Thyroid gland (tissue), 4 donors: Measurements from ENCODE around the gene TSHZ2.

ENCODE experiments used
- POLR2A ChIP-seq, 2 donors: fragments of 450-650 bp; IDR thresholded peaks; one replicate each; pipeline ENCODE4 v1.6.1; 2017; ENCODE audit warnings: antibody characterized with exemption in 2 of 2, mild to moderate bottlenecking in 2 of 2, moderate library complexity in 1 of 2
- TF ChIP-seq, protein P1 (sequence below), 6 experiments: fragments of 200-600 bp in 3 of 6; fragments of 450-650 bp in 3 of 6; sonication (generic) in 3 of 6; IDR thresholded peaks; one replicate each; pipeline ENCODE4 v1.5.1; 2016 to 2019; ENCODE audit warnings: antibody characterized with exemption in 6 of 6, mild to moderate bottlenecking in 2 of 6, inconsistent platforms in 1 of 6, moderate library complexity in 1 of 6

GRCh38 chr20:52978851-52979250 lies 6.7 kb downstream of the TSHZ2 start:
- TF ChIP-seq, protein P1, sequence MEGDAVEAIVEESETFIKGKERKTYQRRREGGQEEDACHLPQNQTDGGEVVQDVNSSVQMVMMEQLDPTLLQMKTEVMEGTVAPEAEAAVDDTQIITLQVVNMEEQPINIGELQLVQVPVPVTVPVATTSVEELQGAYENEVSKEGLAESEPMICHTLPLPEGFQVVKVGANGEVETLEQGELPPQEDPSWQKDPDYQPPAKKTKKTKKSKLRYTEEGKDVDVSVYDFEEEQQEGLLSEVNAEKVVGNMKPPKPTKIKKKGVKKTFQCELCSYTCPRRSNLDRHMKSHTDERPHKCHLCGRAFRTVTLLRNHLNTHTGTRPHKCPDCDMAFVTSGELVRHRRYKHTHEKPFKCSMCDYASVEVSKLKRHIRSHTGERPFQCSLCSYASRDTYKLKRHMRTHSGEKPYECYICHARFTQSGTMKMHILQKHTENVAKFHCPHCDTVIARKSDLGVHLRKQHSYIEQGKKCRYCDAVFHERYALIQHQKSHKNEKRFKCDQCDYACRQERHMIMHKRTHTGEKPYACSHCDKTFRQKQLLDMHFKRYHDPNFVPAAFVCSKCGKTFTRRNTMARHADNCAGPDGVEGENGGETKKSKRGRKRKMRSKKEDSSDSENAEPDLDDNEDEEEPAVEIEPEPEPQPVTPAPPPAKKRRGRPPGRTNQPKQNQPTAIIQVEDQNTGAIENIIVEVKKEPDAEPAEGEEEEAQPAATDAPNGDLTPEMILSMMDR (IDR thresholded peaks at IDR 0.05) = no peak
- TF ChIP-seq POLR2A (IDR thresholded peaks at IDR 0.05) = no peak
